ENCODE data around the gene SYNGR3. TPM values are rescaled to one million over a fixed set of nuclear protein-coding genes. Genes with fewer than 3 reads are reported as not detected.

SYNGR3 gene
- polyA plus RNA-seq, 2 of the 4 experiments (the other 2 are of a cell fraction), result 4.1 to 4.9 TPM

DNA sequence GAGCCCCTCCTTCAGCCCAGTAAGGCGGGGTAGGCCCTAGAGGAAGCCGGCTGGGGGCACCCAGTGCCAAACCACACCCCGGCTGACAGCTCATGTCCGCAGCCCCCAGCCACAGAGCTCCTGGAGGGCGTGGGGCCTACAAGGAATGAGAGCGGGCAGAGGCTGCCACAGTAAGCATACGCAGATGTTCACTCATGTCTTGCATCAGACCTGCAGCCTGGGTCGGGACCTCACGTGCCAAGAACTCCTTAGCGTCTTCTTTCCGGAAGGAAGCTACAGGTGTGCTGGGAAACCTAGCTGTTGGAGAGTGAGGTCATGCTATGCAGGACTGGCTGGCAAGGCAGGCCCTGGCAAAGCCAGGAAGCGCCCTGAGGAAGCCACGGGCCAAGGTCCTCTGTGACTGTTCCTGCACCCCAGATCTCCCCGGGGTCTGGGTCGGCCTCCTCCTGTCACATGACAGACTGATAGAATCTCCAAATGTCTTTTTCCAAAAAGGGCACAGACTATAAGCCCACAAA lies 18.3 kb downstream of the SYNGR3 start (continued):
- no peak for TF ChIP-seq RAD21 (conservative IDR thresholded peaks at IDR 0.05 in 1 of 2, IDR thresholded peaks at IDR 0.05 in 1 of 2)
- no peak for TF ChIP-seq SREBF2 (IDR thresholded peaks at IDR 0.05)
- no peak for TF ChIP-seq TP53 (CRISPR knock-in tag; IDR thresholded peaks at IDR 0.05)
- no peak for TF ChIP-seq FOXS1 (CRISPR knock-in tag; IDR thresholded peaks at IDR 0.05)

DNA sequence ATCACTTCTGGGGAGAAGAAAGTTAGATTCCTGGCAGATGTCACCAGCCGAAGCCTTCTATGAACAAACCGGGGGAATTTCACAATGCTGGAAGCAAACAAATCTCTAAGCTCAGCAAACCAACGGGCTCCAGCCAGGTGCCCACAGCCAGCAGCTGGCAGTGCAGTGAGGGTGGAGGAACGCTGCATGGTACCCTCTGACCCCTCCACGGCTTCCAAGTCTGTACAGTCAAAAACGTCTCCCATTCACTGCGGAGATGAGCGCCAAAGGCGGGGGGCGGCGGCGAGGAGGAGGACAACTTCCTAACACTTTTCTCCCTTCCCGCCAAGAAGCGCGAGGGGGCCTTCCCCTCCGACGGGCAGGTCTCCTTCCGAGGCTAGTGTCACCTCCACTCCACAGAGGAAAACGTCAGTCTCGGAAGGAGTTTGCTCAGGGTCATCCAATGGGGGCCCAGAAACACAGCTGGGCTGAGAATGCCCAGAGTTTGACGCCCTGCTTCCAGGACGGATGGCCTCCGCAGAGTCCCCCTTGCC lies 18.9 kb downstream of the SYNGR3 start:
- Histone ChIP-seq H3K4me2 (peak overlapping the region; percentile 91), H3K4me1 (peaks cover 52% of the 10 kb centered on the region), H3K4me3 (peak overlapping the region; percentile 94), H3K9me3 (no peaks in the 10 kb centered on the region), H3K27ac (peak overlapping the region; percentile 95 to 98)
- ATAC-seq, result no peak
- TF ChIP-seq CEBPB (IDR thresholded peaks at IDR 0.05) (0 out of 4 replicates have a peak, but pooled peaks of 1 of the 2 experiments have one; percentile 25), MAFK (IDR thresholded peaks at IDR 0.05; ENCODE audit: partially characterized antibody) (no peak), TP53 (CRISPR knock-in tag; IDR thresholded peaks at IDR 0.05) (0 out of 2 replicates have a peak, but pooled peaks have one; percentile 33), E2F6 (IDR thresholded peaks at IDR 0.05; ENCODE audit: borderline replicate concordance, low read depth) (peak; percentile 95)
- TF ChIP-seq, protein P1, sequence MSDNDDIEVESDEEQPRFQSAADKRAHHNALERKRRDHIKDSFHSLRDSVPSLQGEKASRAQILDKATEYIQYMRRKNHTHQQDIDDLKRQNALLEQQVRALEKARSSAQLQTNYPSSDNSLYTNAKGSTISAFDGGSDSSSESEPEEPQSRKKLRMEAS (IDR thresholded peaks at IDR 0.05), result peak; percentile 69
- FAIRE-seq, result no peak
- POLR2A ChIA-PET, result interaction anchor here (0.7 to 1.4 kb wide), 3 partner anchors 25 to 146 kb away, joined by 3 to 4 read pairs (median 4); partner anchors contain the start of genes GFER, RPS2 and TRAF7
- DNase-seq (ENCODE audit: low read depth in 1 of 2, low spot score in 1 of 2), result no peak
- WGBS (ENCODE audit: missing lambda C conversion rate), result 3% methylated on average over 19 of the region's 23 CpGs
- CTCF ChIA-PET, result interaction anchor here (0.9 to 11.3 kb wide), 7 partner anchors 14 to 138 kb away, joined by 3 to 196 read pairs (median 4); partner anchors contain the start of genes GFER, NOXO1 and SYNGR3

GRCh38 chr16:2009164-2009711 lies 19.5 kb downstream of the SYNGR3 start:
- ChIA-PET CTCF (interaction anchor here (0.9 to 11.3 kb wide), 5 partner anchors 13 to 138 kb away, joined by 3 to 196 read pairs (median 11); partner anchors contain the start of genes GFER, NOXO1 and SYNGR3), POLR2A (interaction anchor here (1.3 kb wide), 1 partner anchor 146 kb away, joined by 4 read pairs; the partner anchor contains the start of gene TRAF7)
- Histone ChIP-seq H3K4me3 (peak overlapping the region; percentile 94), H3K4me1 (peaks cover 53% of the 10 kb centered on the region), H3K27ac (peak overlapping the region; percentile 95 to 98), H3K4me2 (peak overlapping the region; percentile 91), H3K9me3 (no peaks in the 10 kb centered on the region)
- DNase-seq (ENCODE audit: low read depth in 1 of 2, low spot score in 1 of 2) (no peak), ATAC-seq (peak in 1 of 2 experiments; percentile 35; a peak in 4 of 6 replicates), FAIRE-seq (no peak)
- WGBS (ENCODE audit: missing lambda C conversion rate), result 3% methylated on average over 11 of the region's 55 CpGs
- TF ChIP-seq HMGXB4 (CRISPR knock-in tag; IDR thresholded peaks at IDR 0.05; ENCODE audit: borderline replicate concordance), result no peak
- TF ChIP-seq, protein P1 (IDR thresholded peaks at IDR 0.05), result 0 out of 2 replicates have a peak, but pooled peaks have one; percentile 7

DNA sequence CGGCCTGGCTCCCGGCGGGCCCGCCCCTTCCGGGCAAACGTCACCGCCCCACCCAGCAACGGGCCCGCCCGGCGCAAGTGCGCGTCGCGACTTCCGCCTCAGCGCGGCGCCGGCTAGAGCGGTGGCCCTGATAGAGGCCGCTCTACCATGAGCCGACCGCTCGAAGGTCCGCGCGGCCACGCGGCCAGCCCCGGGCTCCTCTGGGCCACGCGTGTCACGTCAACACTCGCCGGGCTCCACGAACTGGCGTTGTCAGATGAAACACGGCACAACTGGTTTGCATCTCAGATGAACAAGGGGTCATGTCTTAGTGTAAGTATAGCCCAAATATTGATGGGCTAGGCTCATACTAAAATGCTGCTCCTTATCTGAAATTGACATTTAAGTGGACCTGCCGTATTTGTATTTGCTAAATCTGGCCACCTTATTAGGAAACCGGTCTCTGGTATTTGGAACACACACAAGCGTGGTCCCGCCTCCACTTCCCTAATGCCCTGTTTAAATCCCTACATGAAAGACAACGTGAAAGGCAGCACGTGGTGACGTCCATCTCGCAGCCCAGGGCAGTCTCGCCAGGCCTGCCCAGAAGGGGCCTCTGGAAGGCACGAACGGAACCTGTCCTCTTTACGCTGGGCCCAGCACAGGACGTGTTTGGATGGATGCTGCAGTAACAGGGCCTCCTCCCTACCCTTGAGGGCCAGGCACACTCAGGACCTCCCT lies 20.2 kb downstream of the SYNGR3 start, which contains the start of gene ZNF598:
TSS of gene ZNF598 (minus strand) at position 31 of the 720 bp plus-strand sequence.
- FAIRE-seq (no peak), DNase-seq (ENCODE audit: low read depth in 1 of 2, low spot score in 1 of 2) (peak; percentile 84 to 93), ATAC-seq (peak; percentile 89 to 90)
- POLR2A ChIA-PET, result no interaction called here
- CTCF ChIA-PET, result interaction anchor here (5.4 to 11.3 kb wide), 2 partner anchors 14 to 21 kb away, joined by 41 to 196 read pairs; partner anchors contain the start of genes GFER, NOXO1 and SYNGR3
- H3K27ac ChIP-seq, result peak within 1 kb of the TSS; percentile 95 to 98
- H3K4me1 ChIP-seq, result peaks cover 53% of the 10 kb centered on the region
- H3K4me2 ChIP-seq, result peak within 1 kb of the TSS; percentile 91
- WGBS (ENCODE audit: missing lambda C conversion rate), result 16% methylated on average over 18 of the region's 52 CpGs
- no peaks in the 10 kb centered on the region for H3K9me3 ChIP-seq
- peak within 1 kb of the TSS; percentile 94 for H3K4me3 ChIP-seq
- TF ChIP-seq HOXB5 (CRISPR knock-in tag; IDR thresholded peaks at IDR 0.05) (peak; percentile 54; the same call in 1 of the 2 replicates), RARB (CRISPR knock-in tag; IDR thresholded peaks at IDR 0.05) (0 out of 2 replicates have a peak, but pooled peaks have one; percentile 42), FOSL2 (IDR thresholded peaks at IDR 0.05) (no peak), FOSL2 (CRISPR knock-in tag; IDR thresholded peaks at IDR 0.05) (0 out of 2 replicates have a peak, but pooled peaks have one; percentile 19), CHD2 (IDR thresholded peaks at IDR 0.05; ENCODE audit: low read length, partially characterized antibody) (no peak), RNF2 (IDR thresholded peaks at IDR 0.05; ENCODE audit: borderline replicate concordance, low read depth) (no peak), FOSB (CRISPR knock-in tag; IDR thresholded peaks at IDR 0.05) (no peak; the same call in 1 of the 2 replicates), NFE2L2 (conservative IDR thresholded peaks at IDR 0.05; ENCODE audit: low read length) (no peak), HMGXB4 (CRISPR knock-in tag; IDR thresholded peaks at IDR 0.05; ENCODE audit: borderline replicate concordance) (peak; percentile 83; the same call in 1 of the 2 replicates), BCL3 (IDR thresholded peaks at IDR 0.05) (peak; percentile 75)
- TF ChIP-seq, protein P2, sequence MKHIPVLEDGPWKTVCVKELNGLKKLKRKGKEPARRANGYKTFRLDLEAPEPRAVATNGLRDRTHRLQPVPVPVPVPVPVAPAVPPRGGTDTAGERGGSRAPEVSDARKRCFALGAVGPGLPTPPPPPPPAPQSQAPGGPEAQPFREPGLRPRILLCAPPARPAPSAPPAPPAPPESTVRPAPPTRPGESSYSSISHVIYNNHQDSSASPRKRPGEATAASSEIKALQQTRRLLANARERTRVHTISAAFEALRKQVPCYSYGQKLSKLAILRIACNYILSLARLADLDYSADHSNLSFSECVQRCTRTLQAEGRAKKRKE (CRISPR knock-in tag; IDR thresholded peaks at IDR 0.05; ENCODE audit: low read depth), result peak; percentile 57; the same call in 1 of the 2 replicates

Data from A549 (cell line).